Measurements from ENCODE around the gene WDR36.

- TF ChIP-seq, protein P1, sequence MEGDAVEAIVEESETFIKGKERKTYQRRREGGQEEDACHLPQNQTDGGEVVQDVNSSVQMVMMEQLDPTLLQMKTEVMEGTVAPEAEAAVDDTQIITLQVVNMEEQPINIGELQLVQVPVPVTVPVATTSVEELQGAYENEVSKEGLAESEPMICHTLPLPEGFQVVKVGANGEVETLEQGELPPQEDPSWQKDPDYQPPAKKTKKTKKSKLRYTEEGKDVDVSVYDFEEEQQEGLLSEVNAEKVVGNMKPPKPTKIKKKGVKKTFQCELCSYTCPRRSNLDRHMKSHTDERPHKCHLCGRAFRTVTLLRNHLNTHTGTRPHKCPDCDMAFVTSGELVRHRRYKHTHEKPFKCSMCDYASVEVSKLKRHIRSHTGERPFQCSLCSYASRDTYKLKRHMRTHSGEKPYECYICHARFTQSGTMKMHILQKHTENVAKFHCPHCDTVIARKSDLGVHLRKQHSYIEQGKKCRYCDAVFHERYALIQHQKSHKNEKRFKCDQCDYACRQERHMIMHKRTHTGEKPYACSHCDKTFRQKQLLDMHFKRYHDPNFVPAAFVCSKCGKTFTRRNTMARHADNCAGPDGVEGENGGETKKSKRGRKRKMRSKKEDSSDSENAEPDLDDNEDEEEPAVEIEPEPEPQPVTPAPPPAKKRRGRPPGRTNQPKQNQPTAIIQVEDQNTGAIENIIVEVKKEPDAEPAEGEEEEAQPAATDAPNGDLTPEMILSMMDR (IDR thresholded peaks at IDR 0.05; ENCODE audit: low read depth, low read length), result no peak
- no peak for TF ChIP-seq EZH2phosphoT487 (IDR thresholded peaks at IDR 0.05; ENCODE audit: low read depth)
These were observed 72.9 kb downstream of the WDR36 start for GRCh38 chr5:111165058-111165457.

Measured in OCI-LY3 (cell line).